IMR-90 (cell line): ENCODE results near the gene RAPGEF5. TPM values are rescaled to one million over a fixed set of nuclear protein-coding genes. Genes with fewer than 3 reads are reported as not detected.

Experiments used
- ATAC-seq: fragments of 200-7000 bp; cut with Tn5 transposase; 2 replicates; pipeline ENCODE4 v1.9.1; 2020; ENCODE audit warnings: low read depth, mild to moderate bottlenecking, moderate library complexity
- BruUV-seq: library from RNA; stranded (reverse); fragments of 400-500 nt; replicated peaks from 2 replicates; lab custom pipeline; 2021; lab: Mats Ljungman, UMichigan
- CTCF ChIA-PET: fragments of 300-600 bp; formaldehyde crosslinking; extraction: SDS; loops from one replicate; lab custom pipeline; 2021; ENCODE audit warnings: antibody characterized with exemption; lab: Yijun Ruan, JAX
- POLR2A ChIA-PET: fragments of 300-600 bp; sonication (Branson Sonifier 250); formaldehyde crosslinking; loops from one replicate; lab custom pipeline; 2022; ENCODE audit warnings: antibody characterized with exemption; ENCODE audit not compliant: unreplicated experiment; lab: Charles Lee
- DNase-seq: peaks from one replicate; pipeline ENCODE4 v3.0.0; 2013
- H2AFZ ChIP-seq: replicated peaks from 2 replicates; pipeline ENCODE3; 2013; ENCODE audit warnings: low read length, mild to moderate bottlenecking; ENCODE audit not compliant: poor library complexity
- H2AK5ac ChIP-seq: 2 replicates; pipeline ENCODE4 v1.6.1; 2013; ENCODE audit warnings: low read depth, low read length, inconsistent platforms
- H2AK9ac ChIP-seq: replicated peaks from 2 replicates; pipeline ENCODE3; 2013; ENCODE audit warnings: mild to moderate bottlenecking, low read depth, low read length, moderate library complexity; ENCODE audit not compliant: poor library complexity
- H2BK120ac ChIP-seq: 2 replicates; pipeline ENCODE4 v1.6.1; 2013; ENCODE audit warnings: low read depth, low read length, inconsistent platforms
- H2BK15ac ChIP-seq: 3 replicates; pipeline ENCODE4 v1.6.1; 2013; ENCODE audit warnings: low read depth, low read length, inconsistent platforms
- H2BK20ac ChIP-seq: 2 replicates; pipeline ENCODE4 v1.6.1; 2013; ENCODE audit warnings: low read depth, mild to moderate bottlenecking, inconsistent platforms, low read length, moderate library complexity
- H2BK5ac ChIP-seq: 2 replicates; pipeline ENCODE4 v1.6.1; 2013; ENCODE audit warnings: mild to moderate bottlenecking, low read depth, low read length, inconsistent platforms; ENCODE audit not compliant: poor library complexity, severe bottlenecking
- H3K14ac ChIP-seq: replicated peaks from 2 replicates; pipeline ENCODE4 v1.6.1; 2013; ENCODE audit warnings: low read depth, low read length, inconsistent platforms
- H3K18ac ChIP-seq: 2 replicates; pipeline ENCODE4 v1.6.1; 2013; ENCODE audit warnings: low read depth, low read length, control low read depth
- H3K23ac ChIP-seq: 2 replicates; pipeline ENCODE4 v1.6.1; 2013; ENCODE audit warnings: low read depth, low read length, inconsistent platforms
- H3K27ac ChIP-seq: 2 replicates; pipeline ENCODE4 v1.5.1; 2013; ENCODE audit warnings: mild to moderate bottlenecking, control low read depth, low read length; ENCODE audit not compliant: insufficient read depth
- H3K27me3 ChIP-seq: 2 replicates; pipeline ENCODE4 v1.6.1; 2013; ENCODE audit warnings: low read length; ENCODE audit not compliant: control insufficient read depth, insufficient read depth
- H3K36me3 ChIP-seq: 2 replicates; pipeline ENCODE4 v1.6.1; 2013; ENCODE audit warnings: low read length, mixed read lengths; ENCODE audit not compliant: control insufficient read depth, insufficient read depth
- H3K4ac ChIP-seq: 2 replicates; pipeline ENCODE4 v1.6.1; 2013; ENCODE audit warnings: low read depth, low read length, inconsistent platforms
- H3K4me1 ChIP-seq: 2 replicates; pipeline ENCODE4 v1.6.1; 2013; ENCODE audit warnings: low read length, mixed read lengths; ENCODE audit not compliant: control insufficient read depth, insufficient read depth
- H3K4me2 ChIP-seq: 2 replicates; pipeline ENCODE4 v1.6.1; 2013; ENCODE audit warnings: low read depth, mild to moderate bottlenecking, control low read depth, low read length, moderate library complexity
- H3K4me3 ChIP-seq: 2 replicates; pipeline ENCODE4 v1.5.1; 2013; ENCODE audit warnings: low read depth, mild to moderate bottlenecking, control low read depth, low read length, moderate library complexity; ENCODE audit not compliant: insufficient read depth
- H3K56ac ChIP-seq: 2 replicates; pipeline ENCODE4 v1.6.1; 2013; ENCODE audit warnings: low read length, inconsistent platforms; ENCODE audit not compliant: insufficient read depth; ENCODE audit errors: extremely low read depth
- H3K79me1 ChIP-seq, 2 experiments: 2 replicates each; pipeline ENCODE4 v1.6.1; 2013; ENCODE audit warnings: low read length in 2 of 2, inconsistent platforms in 1 of 2, low read depth in 1 of 2
- H3K9ac ChIP-seq: 2 replicates; pipeline ENCODE4 v1.6.1; 2013; ENCODE audit warnings: low read depth, low read length, control low read depth
- H3K9me1 ChIP-seq: 2 replicates; pipeline ENCODE4 v1.6.1; 2013; ENCODE audit warnings: low read length, inconsistent platforms; ENCODE audit not compliant: insufficient read depth
- H3K9me3 ChIP-seq: 2 replicates; pipeline ENCODE4 v1.6.1; 2013; ENCODE audit warnings: low read length; ENCODE audit not compliant: control insufficient read depth, insufficient read depth
- H4K20me1 ChIP-seq: 2 replicates; pipeline ENCODE4 v1.6.1; 2013; ENCODE audit warnings: low read length, inconsistent platforms; ENCODE audit not compliant: insufficient read depth
- H4K5ac ChIP-seq: 2 replicates; pipeline ENCODE4 v1.6.1; 2013; ENCODE audit warnings: mild to moderate bottlenecking, low read depth, low read length, control low read depth
- H4K8ac ChIP-seq, 2 experiments: 2 replicates each; pipeline ENCODE4 v1.6.1; 2013; ENCODE audit warnings: low read depth in 2 of 2, low read length in 2 of 2, control low read depth in 1 of 2, inconsistent platforms in 1 of 2
- H4K91ac ChIP-seq: 2 replicates; pipeline ENCODE4 v1.6.1; 2013; ENCODE audit warnings: low read depth, low read length, inconsistent platforms; ENCODE audit not compliant: insufficient read depth
- BHLHE40 ChIP-seq: fragments of 150-350 bp; IDR thresholded peaks from 2 replicates; pipeline ENCODE4 v1.6.1; 2016; ENCODE audit warnings: mild to moderate bottlenecking, low read depth, low read length
- CEBPB ChIP-seq: IDR thresholded peaks from 2 replicates; pipeline ENCODE4 v1.6.1; 2012; ENCODE audit warnings: low read depth, low read length, improper control_type of control experiment
- MXI1 ChIP-seq: IDR thresholded peaks from 2 replicates; pipeline ENCODE4 v1.6.1; 2012; ENCODE audit warnings: low read depth, mild to moderate bottlenecking, low read length, moderate library complexity, borderline replicate concordance
- POLR2A ChIP-seq: IDR thresholded peaks from 2 replicates; pipeline ENCODE4 v1.6.1; 2012; ENCODE audit warnings: mild to moderate bottlenecking, low read depth, low read length
- RAD21 ChIP-seq: IDR thresholded peaks from 2 replicates; pipeline ENCODE4 v1.6.1; 2012; ENCODE audit warnings: low read length, improper control_type of control experiment
- RFX5 ChIP-seq: IDR thresholded peaks from 2 replicates; pipeline ENCODE4 v1.8.0; 2012; ENCODE audit warnings: low read depth, mild to moderate bottlenecking, low read length, moderate library complexity
- WGBS, 2 experiments: methylation state at CpG; one replicate each; pipeline versions ENCODE4 v1.1.5 to v1.1.7; 2013; ENCODE audit warnings: missing lambda C conversion rate in 2 of 2; ENCODE audit not compliant: insufficient read length in 1 of 2; ENCODE audit errors: extremely low coverage in 2 of 2; 5-methylcytosine and 5-hydroxymethylcytosine counted together
- dilution Hi-C: fragments of 300-500 bp; cut with HindIII; formaldehyde crosslinking; loops from one replicate; pipeline ENCODE4 v1.14.3; 2018; ENCODE audit warnings: low sequenced_read_pairs; ENCODE audit not compliant: unreplicated experiment
- in situ Hi-C: fragments of 300-500 bp; cut with MboI; formaldehyde crosslinking; loops from 3 replicates; pipeline ENCODE4 v1.14.3; 2019; ENCODE audit warnings: low sequenced_read_pairs, inconsistent platforms, mixed read lengths
- intact Hi-C: fragments of 100-400 bp; cut with micrococcal nuclease; formaldehyde crosslinking; loops from 2 replicates; pipeline ENCODE4 v1.10.0; 2022
- polyA plus RNA-seq, 3 experiments: library from polyadenylated mRNA; depleted of rRNA; stranded (reverse); fragments of >200 nt; gene quantifications; 2 replicates each; pipeline ENCODE4 v1.2.3, GENCODE V29; 2012; ENCODE audit warnings: low replicate concordance in 1 of 3
- total RNA-seq: library from RNA; depleted of rRNA; stranded (reverse); fragments of >200 nt; gene quantifications from 2 replicates; pipeline ENCODE4 v1.2.3, GENCODE V29; 2012
- TF ChIP-seq, protein P1 (sequence below): conservative IDR thresholded peaks from 2 replicates; pipeline ENCODE4 v1.5.1; 2012; ENCODE audit warnings: mild to moderate bottlenecking, low read depth, low read length, improper control_type of control experiment
- TF ChIP-seq, protein P2 (sequence below): fragments of 150-350 bp; IDR thresholded peaks from 2 replicates; pipeline ENCODE4 v1.6.1; 2017; ENCODE audit warnings: mild to moderate bottlenecking, antibody characterized with exemption, low read length, low read depth

The RAPGEF5 gene
- total and polyA plus RNA-seq, 2 of the 4 experiments (the other 2 are of a cell fraction): 0.05 to 0.18 TPM

DNA sequence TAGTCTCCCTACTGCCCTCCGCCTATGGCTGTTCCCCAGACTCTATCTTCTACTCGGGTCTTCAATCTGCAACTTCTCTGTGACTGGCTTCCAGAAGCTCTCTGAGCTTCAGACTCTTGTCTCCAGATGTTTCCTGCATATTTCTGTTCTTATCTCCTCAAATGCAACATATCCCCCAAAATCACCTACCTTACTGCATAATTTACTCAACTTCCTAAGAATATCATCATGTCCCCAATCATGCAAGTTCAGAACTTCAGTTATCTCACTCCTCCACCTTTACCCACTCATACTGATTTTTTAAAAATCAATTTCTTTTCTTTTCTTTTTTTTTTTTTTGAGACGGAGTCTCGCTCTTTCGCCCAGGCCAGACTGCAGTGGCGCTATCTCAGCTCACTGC lies 68.8 kb downstream of the RAPGEF5 start:
- Histone ChIP-seq H3K4me3 (no peak overlapping the region), H3K56ac (no peak overlapping the region), H4K5ac (no peak overlapping the region), H2AK5ac (no peak overlapping the region), H2BK20ac (no peak overlapping the region), H3K9me1 (no peaks in the 10 kb centered on the region), H3K27ac (no peak overlapping the region), H3K36me3 (no peaks in the 10 kb centered on the region), H3K9ac (no peak overlapping the region), H3K9me3 (no peaks in the 10 kb centered on the region), H2BK120ac (no peak overlapping the region), H3K4ac (no peak overlapping the region), H2AFZ (no peak overlapping the region), H3K4me1 (no peaks in the 10 kb centered on the region), H3K4me2 (no peak overlapping the region), H4K8ac (no peak overlapping the region), H2AK9ac (no peak overlapping the region), H2BK15ac (no peak overlapping the region), H4K91ac (no peak overlapping the region), H3K18ac (no peak overlapping the region), H3K14ac (no peak overlapping the region), H3K23ac (no peak overlapping the region), H2BK5ac (no peak overlapping the region), H4K20me1 (no peaks in the 10 kb centered on the region), H3K79me1 (no peaks in the 10 kb centered on the region), H3K27me3 (peaks cover 1% of the 10 kb centered on the region)
- no TSS peak for BruUV-seq
- DNase-seq: no peak
- in situ Hi-C loops: no loop called here
- dilution Hi-C loops: no loop called here
- ChIA-PET CTCF (no interaction called here), POLR2A (no interaction called here)
- TF ChIP-seq, protein P1, sequence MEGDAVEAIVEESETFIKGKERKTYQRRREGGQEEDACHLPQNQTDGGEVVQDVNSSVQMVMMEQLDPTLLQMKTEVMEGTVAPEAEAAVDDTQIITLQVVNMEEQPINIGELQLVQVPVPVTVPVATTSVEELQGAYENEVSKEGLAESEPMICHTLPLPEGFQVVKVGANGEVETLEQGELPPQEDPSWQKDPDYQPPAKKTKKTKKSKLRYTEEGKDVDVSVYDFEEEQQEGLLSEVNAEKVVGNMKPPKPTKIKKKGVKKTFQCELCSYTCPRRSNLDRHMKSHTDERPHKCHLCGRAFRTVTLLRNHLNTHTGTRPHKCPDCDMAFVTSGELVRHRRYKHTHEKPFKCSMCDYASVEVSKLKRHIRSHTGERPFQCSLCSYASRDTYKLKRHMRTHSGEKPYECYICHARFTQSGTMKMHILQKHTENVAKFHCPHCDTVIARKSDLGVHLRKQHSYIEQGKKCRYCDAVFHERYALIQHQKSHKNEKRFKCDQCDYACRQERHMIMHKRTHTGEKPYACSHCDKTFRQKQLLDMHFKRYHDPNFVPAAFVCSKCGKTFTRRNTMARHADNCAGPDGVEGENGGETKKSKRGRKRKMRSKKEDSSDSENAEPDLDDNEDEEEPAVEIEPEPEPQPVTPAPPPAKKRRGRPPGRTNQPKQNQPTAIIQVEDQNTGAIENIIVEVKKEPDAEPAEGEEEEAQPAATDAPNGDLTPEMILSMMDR: no peak
- TF ChIP-seq CEBPB (no peak), POLR2A (no peak), RFX5 (no peak), RAD21 (no peak), MXI1 (no peak), BHLHE40 (no peak)
- TF ChIP-seq, protein P2, sequence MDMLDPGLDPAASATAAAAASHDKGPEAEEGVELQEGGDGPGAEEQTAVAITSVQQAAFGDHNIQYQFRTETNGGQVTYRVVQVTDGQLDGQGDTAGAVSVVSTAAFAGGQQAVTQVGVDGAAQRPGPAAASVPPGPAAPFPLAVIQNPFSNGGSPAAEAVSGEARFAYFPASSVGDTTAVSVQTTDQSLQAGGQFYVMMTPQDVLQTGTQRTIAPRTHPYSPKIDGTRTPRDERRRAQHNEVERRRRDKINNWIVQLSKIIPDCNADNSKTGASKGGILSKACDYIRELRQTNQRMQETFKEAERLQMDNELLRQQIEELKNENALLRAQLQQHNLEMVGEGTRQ: no peak
- WGBS, 2 experiments: 58% methylated on average over 2 of the region's 6 CpGs; no CpG with 5 or more reads in 1 of the 2 experiments
- intact Hi-C loops: no loop called here
- ATAC-seq: no peak
